ENCODE data around the gene PRKAR1B. TPM values are rescaled to one million over a fixed set of nuclear protein-coding genes. Genes with fewer than 3 reads are reported as not detected.

The PRKAR1B gene
- total RNA-seq, 2 experiments from 2014 or later: 22.5 to 41.6 TPM

DNA sequence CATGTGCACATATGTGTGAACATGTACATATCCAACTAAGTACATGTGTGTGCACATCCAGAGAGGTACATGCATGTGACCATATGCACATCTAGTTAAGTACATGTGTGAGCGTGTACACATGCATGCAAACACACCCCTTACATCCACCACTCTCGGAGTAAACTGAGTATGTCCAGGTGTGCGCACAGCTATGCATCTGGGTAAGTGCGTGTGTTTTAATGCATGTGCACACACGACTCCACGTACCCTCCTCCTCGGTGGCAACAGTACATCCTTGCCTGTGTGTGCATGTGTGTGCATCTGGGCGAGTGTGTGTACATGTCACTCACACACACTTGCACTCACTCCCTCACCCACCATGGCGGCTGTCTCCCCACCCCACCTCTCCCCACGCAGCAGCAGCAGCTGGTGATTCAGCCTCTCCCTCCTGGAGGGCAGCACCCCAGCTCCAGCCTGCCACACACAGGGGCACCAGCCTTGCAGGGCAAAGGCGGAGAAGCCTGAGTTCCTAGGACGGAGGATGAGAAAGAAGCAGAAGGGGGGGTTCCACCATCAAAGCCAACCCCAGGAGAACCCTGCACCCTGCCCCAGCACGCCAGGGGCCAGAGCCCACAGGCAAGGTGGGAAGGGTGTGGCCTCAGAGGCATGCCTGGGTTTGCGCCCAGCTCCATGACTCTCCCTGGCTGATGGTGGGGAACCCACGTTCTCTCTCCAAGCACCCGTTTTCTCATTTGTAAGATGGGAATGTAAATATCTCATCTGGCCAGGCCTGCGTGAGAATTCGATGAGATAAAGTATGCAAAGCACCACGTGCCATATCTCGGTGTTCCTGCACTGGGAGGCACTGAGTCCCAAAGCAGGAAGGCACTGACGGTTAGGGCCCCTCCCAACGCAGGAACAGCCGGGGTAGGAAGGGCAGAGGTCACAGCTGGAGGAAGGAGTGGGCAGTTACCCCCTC, 28.3 kb downstream of the PRKAR1B start:
- Histone ChIP-seq H3K4me2 (ENCODE audit: low read length) (no peak overlapping the region), H3K36me3 (ENCODE audit: insufficient read depth, low read length) (peaks cover 57% of the 10 kb centered on the region), H2AFZ (ENCODE audit: low read length) (no peak overlapping the region), H3K79me2 (ENCODE audit: insufficient read depth, low read depth, low read length) (no peaks in the 10 kb centered on the region), H3K27ac (ENCODE audit: low read depth, low read length, poor library complexity, severe bottlenecking) (no peak overlapping the region), H3K4me1 (ENCODE audit: insufficient read depth, low read length, poor library complexity, severe bottlenecking) (no peaks in the 10 kb centered on the region), H3K9me2 (ENCODE audit: insufficient read depth, low read length) (no peaks in the 10 kb centered on the region), H3K4me3 (ENCODE audit: low read depth, low read length, poor library complexity, severe bottlenecking) (no peak overlapping the region), H4K20me1 (ENCODE audit: insufficient read depth, low read length) (no peaks in the 10 kb centered on the region), H3K9me3 (ENCODE audit: low read length) (peaks cover 6% of the 10 kb centered on the region; the same call in 1 of the 2 replicates)
- no TSS peak for BruUV-seq (replicated peaks)
- no peak for TF ChIP-seq EZH2phosphoT487 (IDR thresholded peaks at IDR 0.05; ENCODE audit: borderline replicate concordance, low read depth, low read length)
- no peak for DNase-seq (ENCODE audit: low spot score)
- ChIA-PET CTCF (ENCODE audit: unreplicated experiment) (no interaction called here), POLR2A (interaction anchor here (0.6 kb wide), 1 partner anchor 376 kb away, joined by 4 read pairs; no protein-coding TSS in a partner anchor)
- intact Hi-C loops (cut with micrococcal nuclease; ENCODE audit: unreplicated experiment): no loop called here

- H3K27ac ChIP-seq (ENCODE audit: low read depth, low read length, poor library complexity, severe bottlenecking): no peak overlapping the region
- no peaks in the 10 kb centered on the region for H3K79me2 ChIP-seq (ENCODE audit: insufficient read depth, low read depth, low read length)
- no peaks in the 10 kb centered on the region for H4K20me1 ChIP-seq (ENCODE audit: insufficient read depth, low read length)
- H3K4me1 ChIP-seq (ENCODE audit: insufficient read depth, low read length, poor library complexity, severe bottlenecking): no peaks in the 10 kb centered on the region
- H3K9me3 ChIP-seq (ENCODE audit: low read length): no peaks in the 10 kb centered on the region
- BruUV-seq (replicated peaks): no TSS peak
- H3K9me2 ChIP-seq (ENCODE audit: insufficient read depth, low read length): no peaks in the 10 kb centered on the region
- no peak overlapping the region for H2AFZ ChIP-seq (ENCODE audit: low read length)
- H3K4me2 ChIP-seq (ENCODE audit: low read length): no peak overlapping the region
- intact Hi-C loops (cut with micrococcal nuclease; ENCODE audit: unreplicated experiment): no loop called here
- peaks cover 45% of the 10 kb centered on the region for H3K36me3 ChIP-seq (ENCODE audit: insufficient read depth, low read length)
- no peak for TF ChIP-seq EZH2phosphoT487 (IDR thresholded peaks at IDR 0.05; ENCODE audit: borderline replicate concordance, low read depth, low read length)
- TF ChIP-seq, protein P1, sequence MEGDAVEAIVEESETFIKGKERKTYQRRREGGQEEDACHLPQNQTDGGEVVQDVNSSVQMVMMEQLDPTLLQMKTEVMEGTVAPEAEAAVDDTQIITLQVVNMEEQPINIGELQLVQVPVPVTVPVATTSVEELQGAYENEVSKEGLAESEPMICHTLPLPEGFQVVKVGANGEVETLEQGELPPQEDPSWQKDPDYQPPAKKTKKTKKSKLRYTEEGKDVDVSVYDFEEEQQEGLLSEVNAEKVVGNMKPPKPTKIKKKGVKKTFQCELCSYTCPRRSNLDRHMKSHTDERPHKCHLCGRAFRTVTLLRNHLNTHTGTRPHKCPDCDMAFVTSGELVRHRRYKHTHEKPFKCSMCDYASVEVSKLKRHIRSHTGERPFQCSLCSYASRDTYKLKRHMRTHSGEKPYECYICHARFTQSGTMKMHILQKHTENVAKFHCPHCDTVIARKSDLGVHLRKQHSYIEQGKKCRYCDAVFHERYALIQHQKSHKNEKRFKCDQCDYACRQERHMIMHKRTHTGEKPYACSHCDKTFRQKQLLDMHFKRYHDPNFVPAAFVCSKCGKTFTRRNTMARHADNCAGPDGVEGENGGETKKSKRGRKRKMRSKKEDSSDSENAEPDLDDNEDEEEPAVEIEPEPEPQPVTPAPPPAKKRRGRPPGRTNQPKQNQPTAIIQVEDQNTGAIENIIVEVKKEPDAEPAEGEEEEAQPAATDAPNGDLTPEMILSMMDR (conservative IDR thresholded peaks at IDR 0.05; ENCODE audit: low read length): no peak
- POLR2A ChIA-PET: no interaction called here
- CTCF ChIA-PET (ENCODE audit: unreplicated experiment): no interaction called here
- no peak for DNase-seq (ENCODE audit: low spot score)
- no peak overlapping the region for H3K4me3 ChIP-seq (ENCODE audit: low read depth, low read length, poor library complexity, severe bottlenecking)
Observed at GRCh38 chr7:696812-697551, 30.1 kb downstream of the PRKAR1B start.

DNA sequence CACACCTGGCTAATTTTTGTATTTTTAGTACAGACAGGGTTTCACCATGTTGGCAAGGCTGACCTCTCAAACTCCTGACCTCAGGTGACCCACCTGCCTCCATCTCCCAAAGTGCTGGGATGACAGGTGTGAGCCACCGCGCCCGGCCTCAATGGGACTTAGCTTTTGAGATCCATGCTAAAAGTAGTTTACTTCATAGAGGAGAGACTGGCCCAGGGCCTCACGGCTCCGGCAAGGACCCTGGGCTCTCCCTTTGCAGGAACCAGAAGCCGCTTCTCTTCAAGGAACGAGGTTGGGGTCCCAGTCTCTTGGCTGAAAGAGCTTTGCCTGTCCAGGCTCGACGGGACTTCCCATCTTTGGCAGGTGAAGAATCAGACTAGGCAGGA, 30.7 kb downstream of the PRKAR1B start:
- intact Hi-C loops (cut with micrococcal nuclease; ENCODE audit: unreplicated experiment): no loop called here
- no peak for DNase-seq (ENCODE audit: low spot score)
- ChIA-PET CTCF (ENCODE audit: unreplicated experiment) (no interaction called here), POLR2A (interaction anchor here (0.7 kb wide), 1 partner anchor 566 kb away, joined by 3 read pairs; no protein-coding TSS in a partner anchor)
- Histone ChIP-seq H3K27ac (ENCODE audit: low read depth, low read length, poor library complexity, severe bottlenecking) (no peak overlapping the region), H3K4me1 (ENCODE audit: insufficient read depth, low read length, poor library complexity, severe bottlenecking) (no peaks in the 10 kb centered on the region), H3K9me2 (ENCODE audit: insufficient read depth, low read length) (no peaks in the 10 kb centered on the region), H3K79me2 (ENCODE audit: insufficient read depth, low read depth, low read length) (no peaks in the 10 kb centered on the region), H3K36me3 (ENCODE audit: insufficient read depth, low read length) (peaks cover 43% of the 10 kb centered on the region), H2AFZ (ENCODE audit: low read length) (no peak overlapping the region), H3K4me3 (ENCODE audit: low read depth, low read length, poor library complexity, severe bottlenecking) (no peak overlapping the region), H3K9me3 (ENCODE audit: low read length) (no peaks in the 10 kb centered on the region), H4K20me1 (ENCODE audit: insufficient read depth, low read length) (no peaks in the 10 kb centered on the region), H3K4me2 (ENCODE audit: low read length) (no peak overlapping the region)
- BruUV-seq (replicated peaks): no TSS peak
- TF ChIP-seq EZH2phosphoT487 (IDR thresholded peaks at IDR 0.05; ENCODE audit: borderline replicate concordance, low read depth, low read length): no peak
- TF ChIP-seq, protein P1 (conservative IDR thresholded peaks at IDR 0.05; ENCODE audit: low read length): no peak
